22Rv1 (cell line): Measurements from ENCODE around the gene SLC12A7.

Experiments used
- CTCF ChIP-seq: fragments of 450-650 bp; IDR thresholded peaks from 2 replicates; pipeline ENCODE4 v1.5.1; 2017; ENCODE audit warnings: mild to moderate bottlenecking
- ZFX ChIP-seq: fragments of 450-650 bp; IDR thresholded peaks from 2 replicates; pipeline ENCODE4 v1.6.1; 2017; ENCODE audit warnings: antibody characterized with exemption, borderline replicate concordance

GRCh38 chr5:1119312-1119831, 7.5 kb upstream of the SLC12A7 start:
- TF ChIP-seq CTCF, result no peak
- TF ChIP-seq ZFX, result no peak
